ENCODE measurements around the gene HLA-DOB.

DNA sequence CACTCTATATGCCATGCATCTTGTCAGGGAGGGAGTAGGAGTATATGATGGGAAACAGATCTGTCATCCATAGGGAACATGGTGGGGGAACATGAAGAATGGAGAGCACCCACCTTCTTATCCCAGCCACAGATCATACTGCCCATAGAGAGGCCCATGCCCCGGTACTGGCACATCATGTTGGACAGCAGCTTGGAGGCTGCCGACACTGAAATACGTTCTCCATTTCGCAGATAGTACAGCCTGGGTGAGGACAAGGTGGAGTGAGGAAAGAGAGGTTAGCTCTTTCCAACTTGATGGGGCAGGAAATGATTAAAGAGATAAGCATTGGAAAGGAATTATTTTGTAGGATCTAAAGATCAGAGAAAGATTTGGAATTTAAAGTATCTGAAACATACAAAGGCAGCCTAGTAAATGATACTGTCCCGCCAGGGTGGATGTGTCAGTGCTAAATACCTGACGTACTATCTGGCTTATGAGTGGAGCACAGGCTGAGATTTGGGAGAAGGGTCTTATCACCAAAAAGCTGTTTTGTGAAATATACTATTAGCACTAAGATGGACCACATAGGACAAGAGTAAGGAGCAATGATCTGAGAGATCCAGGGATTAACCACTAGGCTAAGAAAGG is 25.3 kb upstream of the HLA-DOB start:
- TF ChIP-seq FOXP2 (optimal IDR thresholded peaks at IDR 0.05; ENCODE audit: borderline replicate concordance, extremely low read depth, extremely low read length, insufficient read depth) (no peak), SIN3A (IDR thresholded peaks at IDR 0.05; ENCODE audit: borderline replicate concordance, insufficient read depth, low read length) (no peak), POLR2AphosphoS5 (IDR thresholded peaks at IDR 0.05; ENCODE audit: low read depth, low read length) (no peak), TAF1 (IDR thresholded peaks at IDR 0.05; ENCODE audit: borderline replicate concordance, insufficient read depth, low read length) (no peak)
- TF ChIP-seq, protein P1, sequence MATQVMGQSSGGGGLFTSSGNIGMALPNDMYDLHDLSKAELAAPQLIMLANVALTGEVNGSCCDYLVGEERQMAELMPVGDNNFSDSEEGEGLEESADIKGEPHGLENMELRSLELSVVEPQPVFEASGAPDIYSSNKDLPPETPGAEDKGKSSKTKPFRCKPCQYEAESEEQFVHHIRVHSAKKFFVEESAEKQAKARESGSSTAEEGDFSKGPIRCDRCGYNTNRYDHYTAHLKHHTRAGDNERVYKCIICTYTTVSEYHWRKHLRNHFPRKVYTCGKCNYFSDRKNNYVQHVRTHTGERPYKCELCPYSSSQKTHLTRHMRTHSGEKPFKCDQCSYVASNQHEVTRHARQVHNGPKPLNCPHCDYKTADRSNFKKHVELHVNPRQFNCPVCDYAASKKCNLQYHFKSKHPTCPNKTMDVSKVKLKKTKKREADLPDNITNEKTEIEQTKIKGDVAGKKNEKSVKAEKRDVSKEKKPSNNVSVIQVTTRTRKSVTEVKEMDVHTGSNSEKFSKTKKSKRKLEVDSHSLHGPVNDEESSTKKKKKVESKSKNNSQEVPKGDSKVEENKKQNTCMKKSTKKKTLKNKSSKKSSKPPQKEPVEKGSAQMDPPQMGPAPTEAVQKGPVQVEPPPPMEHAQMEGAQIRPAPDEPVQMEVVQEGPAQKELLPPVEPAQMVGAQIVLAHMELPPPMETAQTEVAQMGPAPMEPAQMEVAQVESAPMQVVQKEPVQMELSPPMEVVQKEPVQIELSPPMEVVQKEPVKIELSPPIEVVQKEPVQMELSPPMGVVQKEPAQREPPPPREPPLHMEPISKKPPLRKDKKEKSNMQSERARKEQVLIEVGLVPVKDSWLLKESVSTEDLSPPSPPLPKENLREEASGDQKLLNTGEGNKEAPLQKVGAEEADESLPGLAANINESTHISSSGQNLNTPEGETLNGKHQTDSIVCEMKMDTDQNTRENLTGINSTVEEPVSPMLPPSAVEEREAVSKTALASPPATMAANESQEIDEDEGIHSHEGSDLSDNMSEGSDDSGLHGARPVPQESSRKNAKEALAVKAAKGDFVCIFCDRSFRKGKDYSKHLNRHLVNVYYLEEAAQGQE (IDR thresholded peaks at IDR 0.05; ENCODE audit: insufficient read depth in 1 of 2, low read depth in 2 of 2, low read length in 2 of 2) = no peak

Data from PFSK-1 (cell line).